HEK293 (cell line): ENCODE data around the gene STMN1.
A peak's percentile ranks its signal among the peaks of the same experiment; 100 is the strongest.

ENCODE experiments used
- CTCF ChIA-PET: fragments of 350-600 bp; formaldehyde crosslinking; extraction: SDS; loops from one replicate; lab custom pipeline; 2021; ENCODE audit warnings: antibody characterized with exemption; lab: Yijun Ruan, JAX
- POLR2A ChIA-PET: fragments of 300-600 bp; formaldehyde crosslinking; extraction: SDS; loops from one replicate; lab custom pipeline; 2020; ENCODE audit warnings: antibody characterized with exemption, inconsistent platforms; lab: Yijun Ruan, JAX
- H3K27ac ChIP-seq: fragments of 200-500 bp; sonication (Bioruptor generic); 2 replicates; pipeline ENCODE4 v1.5.1; 2014; ENCODE audit warnings: low read depth, low read length, control low read depth, inconsistent platforms; ENCODE audit errors: extremely low read depth
- H3K36me3 ChIP-seq, 2 experiments: fragments of 200-500 bp in 1 of 2; sonication (Bioruptor generic) in 1 of 2; 1 replicate in 1 of 2; 2 replicates in 1 of 2; pipeline ENCODE4 v1.5.1; 2014 to 2017; ENCODE audit warnings: inconsistent platforms in 2 of 2, low read length in 2 of 2; ENCODE audit not compliant: control insufficient read depth in 2 of 2, insufficient read depth in 1 of 2
- H3K4me1 ChIP-seq: fragments of 200-500 bp; sonication (Bioruptor generic); 2 replicates; pipeline ENCODE4 v1.5.1; 2014; ENCODE audit warnings: mild to moderate bottlenecking, low read length, inconsistent platforms; ENCODE audit not compliant: control insufficient read depth, insufficient read depth
- H3K4me3 ChIP-seq: 2 replicates; pipeline ENCODE4 v1.5.1; 2011; ENCODE audit warnings: low read depth, mild to moderate bottlenecking, control low read depth, low read length, moderate library complexity
- H3K9me3 ChIP-seq: fragments of 200-500 bp; sonication (Bioruptor generic); 2 replicates; pipeline ENCODE4 v1.5.1; 2014; ENCODE audit warnings: low read depth, low read length, inconsistent platforms; ENCODE audit not compliant: control insufficient read depth, insufficient read depth
- ZEB2 ChIP-seq: fragments of 450-650 bp; formaldehyde crosslinking; IDR thresholded peaks from 2 replicates; pipeline ENCODE4 v1.5.1; 2016; ENCODE audit warnings: missing biosample characterization, missing genetic modification characterization
- ZFHX2 ChIP-seq: fragments of 450-650 bp; formaldehyde crosslinking; conservative IDR thresholded peaks from 2 replicates; pipeline ENCODE4 v1.5.1; 2016; ENCODE audit warnings: missing biosample characterization, missing genetic modification characterization
- ZNF19 ChIP-seq: fragments of 450-650 bp; formaldehyde crosslinking; IDR thresholded peaks from 2 replicates; pipeline ENCODE4; 2016; ENCODE audit warnings: missing biosample characterization, missing genetic modification characterization, low read depth
- ZNF2 ChIP-seq: fragments of 450-650 bp; formaldehyde crosslinking; IDR thresholded peaks from 2 replicates; pipeline ENCODE4 v1.5.1; 2016; ENCODE audit warnings: missing biosample characterization, missing genetic modification characterization
- ZNF223 ChIP-seq: fragments of 450-650 bp; formaldehyde crosslinking; IDR thresholded peaks from 2 replicates; pipeline ENCODE4 v1.5.1; 2016; ENCODE audit warnings: missing biosample characterization, missing genetic modification characterization
- ZNF404 ChIP-seq: fragments of 450-650 bp; formaldehyde crosslinking; IDR thresholded peaks from 2 replicates; pipeline ENCODE4 v1.5.1; 2017; ENCODE audit warnings: missing biosample characterization, missing genetic modification characterization
- ZNF610 ChIP-seq: fragments of 450-650 bp; formaldehyde crosslinking; IDR thresholded peaks from 2 replicates; pipeline ENCODE4 v1.5.1; 2016; ENCODE audit warnings: missing biosample characterization, missing genetic modification characterization, borderline replicate concordance
- ZNF629 ChIP-seq: fragments of 450-650 bp; formaldehyde crosslinking; IDR thresholded peaks from 2 replicates; pipeline ENCODE4 v1.5.1; 2017; ENCODE audit warnings: missing biosample characterization, missing genetic modification characterization
- ZNF664 ChIP-seq: fragments of 450-650 bp; formaldehyde crosslinking; IDR thresholded peaks from 2 replicates; pipeline ENCODE4 v1.5.1; 2016; ENCODE audit warnings: missing biosample characterization, missing genetic modification characterization
- ZNF768 ChIP-seq: fragments of 450-650 bp; formaldehyde crosslinking; IDR thresholded peaks from 2 replicates; pipeline ENCODE4 v1.5.1; 2018; ENCODE audit warnings: missing biosample characterization, mild to moderate bottlenecking, missing genetic modification characterization
- ZNF785 ChIP-seq: fragments of 450-650 bp; formaldehyde crosslinking; IDR thresholded peaks from 2 replicates; pipeline ENCODE4 v1.5.1; 2016; ENCODE audit warnings: missing biosample characterization, missing genetic modification characterization
- TF ChIP-seq, protein P1 (sequence below): fragments of 450-650 bp; formaldehyde crosslinking; IDR thresholded peaks from 2 replicates; pipeline ENCODE4 v1.5.1; 2016; ENCODE audit warnings: missing biosample characterization, missing genetic modification characterization, borderline replicate concordance
- TF ChIP-seq, protein P2 (sequence below): fragments of 450-650 bp; formaldehyde crosslinking; IDR thresholded peaks from 2 replicates; pipeline ENCODE4 v1.5.1; 2016; ENCODE audit warnings: missing biosample characterization, missing genetic modification characterization
- TF ChIP-seq, protein P3 (sequence below): fragments of 450-650 bp; formaldehyde crosslinking; IDR thresholded peaks from 2 replicates; pipeline ENCODE4 v1.5.1; 2016; ENCODE audit warnings: missing biosample characterization, missing genetic modification characterization

STMN1 gene

DNA sequence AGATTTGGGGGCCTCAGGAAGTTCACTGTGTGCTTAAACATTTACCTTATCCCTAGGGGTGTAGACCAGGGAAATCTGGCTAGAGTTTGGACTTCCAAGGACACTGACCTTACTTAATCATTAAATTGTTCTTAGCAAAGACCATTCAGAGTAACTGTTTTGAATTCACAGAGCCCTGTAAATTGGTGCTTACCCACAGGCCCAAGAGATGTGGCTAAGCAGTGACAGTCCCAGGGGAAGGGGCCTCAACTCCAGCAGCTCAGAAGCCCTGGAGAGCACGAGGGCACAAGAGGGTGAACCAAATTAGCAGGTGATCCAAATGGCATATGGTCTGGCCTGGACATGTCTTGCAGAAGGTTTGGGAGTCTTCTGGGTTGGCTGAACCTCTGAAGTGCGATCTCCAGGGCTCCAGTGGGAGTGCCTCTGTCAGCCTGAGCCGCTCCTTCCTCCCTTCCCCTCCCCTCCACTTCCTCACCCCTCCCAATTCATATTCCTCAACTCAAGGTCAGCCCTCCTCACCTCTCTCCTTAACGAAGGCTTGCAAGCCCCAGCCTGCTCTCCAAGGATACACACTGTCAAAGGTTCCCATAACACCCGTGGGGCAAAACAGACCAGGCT, 35.0 kb downstream of the STMN1 start (continued):
- no peak for TF ChIP-seq ZNF223
- TF ChIP-seq ZNF785 (tag by site-specific recombination) = no peak
- TF ChIP-seq ZEB2 (tag by site-specific recombination) = no peak
- TF ChIP-seq, protein P1, sequence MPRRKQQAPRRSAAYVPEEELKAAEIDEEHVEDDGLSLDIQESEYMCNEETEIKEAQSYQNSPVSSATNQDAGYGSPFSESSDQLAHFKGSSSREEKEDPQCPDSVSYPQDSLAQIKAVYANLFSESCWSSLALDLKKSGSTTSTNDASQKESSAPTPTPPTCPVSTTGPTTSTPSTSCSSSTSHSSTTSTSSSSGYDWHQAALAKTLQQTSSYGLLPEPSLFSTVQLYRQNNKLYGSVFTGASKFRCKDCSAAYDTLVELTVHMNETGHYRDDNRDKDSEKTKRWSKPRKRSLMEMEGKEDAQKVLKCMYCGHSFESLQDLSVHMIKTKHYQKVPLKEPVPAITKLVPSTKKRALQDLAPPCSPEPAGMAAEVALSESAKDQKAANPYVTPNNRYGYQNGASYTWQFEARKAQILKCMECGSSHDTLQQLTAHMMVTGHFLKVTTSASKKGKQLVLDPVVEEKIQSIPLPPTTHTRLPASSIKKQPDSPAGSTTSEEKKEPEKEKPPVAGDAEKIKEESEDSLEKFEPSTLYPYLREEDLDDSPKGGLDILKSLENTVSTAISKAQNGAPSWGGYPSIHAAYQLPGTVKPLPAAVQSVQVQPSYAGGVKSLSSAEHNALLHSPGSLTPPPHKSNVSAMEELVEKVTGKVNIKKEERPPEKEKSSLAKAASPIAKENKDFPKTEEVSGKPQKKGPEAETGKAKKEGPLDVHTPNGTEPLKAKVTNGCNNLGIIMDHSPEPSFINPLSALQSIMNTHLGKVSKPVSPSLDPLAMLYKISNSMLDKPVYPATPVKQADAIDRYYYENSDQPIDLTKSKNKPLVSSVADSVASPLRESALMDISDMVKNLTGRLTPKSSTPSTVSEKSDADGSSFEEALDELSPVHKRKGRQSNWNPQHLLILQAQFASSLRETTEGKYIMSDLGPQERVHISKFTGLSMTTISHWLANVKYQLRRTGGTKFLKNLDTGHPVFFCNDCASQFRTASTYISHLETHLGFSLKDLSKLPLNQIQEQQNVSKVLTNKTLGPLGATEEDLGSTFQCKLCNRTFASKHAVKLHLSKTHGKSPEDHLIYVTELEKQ (tag by site-specific recombination) = no peak
- no peak for TF ChIP-seq ZNF768 (tag by site-specific recombination)

DNA sequence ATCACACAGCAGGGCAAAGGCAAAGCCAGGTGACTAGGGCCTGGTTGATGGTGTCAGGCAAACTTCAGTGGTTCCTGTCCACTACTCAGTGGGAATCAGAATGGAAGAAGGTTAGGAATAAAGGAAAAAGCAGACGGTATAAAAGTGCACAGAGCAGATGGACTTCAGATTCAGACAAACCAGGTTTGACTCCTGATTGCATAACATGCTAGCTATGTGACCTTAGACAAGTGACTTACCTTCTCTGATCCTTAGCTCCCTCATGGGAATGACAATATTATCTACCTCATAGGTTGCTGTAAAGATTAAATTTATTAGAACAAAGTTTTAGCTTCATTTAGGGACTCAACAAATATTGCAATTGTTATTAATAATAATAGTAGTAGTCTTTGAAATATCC, 35.6 kb downstream of the STMN1 start:
- no peak overlapping the region for H3K4me3 ChIP-seq
- TF ChIP-seq ZNF2 (no peak), ZNF768 (tag by site-specific recombination) (0 out of 2 replicates have a peak, but pooled peaks have one; percentile 37)
- ChIA-PET CTCF (interaction anchor here (0.7 kb wide), 1 partner anchor 546 kb away, joined by 5 read pairs; no protein-coding TSS in a partner anchor), POLR2A (no interaction called here)
- no peak overlapping the region for H3K27ac ChIP-seq
- H3K4me1 ChIP-seq = no peaks in the 10 kb centered on the region
- peaks cover 0 to 11% of the 10 kb centered on the region in 2 experiments; a peak in 1 of 3 replicates for H3K36me3 ChIP-seq
- no peaks in the 10 kb centered on the region for H3K9me3 ChIP-seq

DNA sequence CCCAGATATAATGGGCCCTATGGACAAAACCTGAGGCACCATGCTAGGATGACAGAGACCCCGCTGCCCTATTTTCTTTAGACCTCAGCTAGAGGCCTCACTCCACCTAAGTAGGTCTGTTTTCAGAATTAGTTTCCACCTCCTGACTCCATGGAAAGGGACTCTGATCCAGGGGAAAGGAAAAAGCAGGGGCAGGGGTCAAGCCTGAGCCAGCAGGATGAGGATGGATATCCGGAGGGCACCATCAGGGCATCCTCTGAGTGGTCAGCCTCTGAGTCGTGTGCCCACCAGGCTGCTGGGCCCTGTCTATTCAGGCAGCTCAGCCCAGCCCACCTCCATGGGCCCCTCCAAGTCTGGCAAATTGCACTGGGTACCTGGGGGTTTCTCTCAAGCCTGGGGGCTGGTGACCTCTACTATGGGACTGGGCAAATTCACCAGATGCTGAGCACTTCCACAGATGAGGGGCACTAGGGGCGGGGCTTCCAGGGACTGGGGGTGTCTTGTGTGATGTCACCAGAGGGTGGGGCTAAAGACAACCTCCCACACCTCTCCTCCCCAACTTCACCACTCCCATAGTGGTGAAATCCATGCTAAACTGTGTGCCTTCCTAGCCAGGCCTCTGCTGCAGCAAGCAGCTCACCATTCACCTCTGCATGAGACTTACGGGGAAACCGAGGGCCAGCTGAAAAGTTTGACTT, 36.2 kb downstream of the STMN1 start:
- TF ChIP-seq, protein P2, sequence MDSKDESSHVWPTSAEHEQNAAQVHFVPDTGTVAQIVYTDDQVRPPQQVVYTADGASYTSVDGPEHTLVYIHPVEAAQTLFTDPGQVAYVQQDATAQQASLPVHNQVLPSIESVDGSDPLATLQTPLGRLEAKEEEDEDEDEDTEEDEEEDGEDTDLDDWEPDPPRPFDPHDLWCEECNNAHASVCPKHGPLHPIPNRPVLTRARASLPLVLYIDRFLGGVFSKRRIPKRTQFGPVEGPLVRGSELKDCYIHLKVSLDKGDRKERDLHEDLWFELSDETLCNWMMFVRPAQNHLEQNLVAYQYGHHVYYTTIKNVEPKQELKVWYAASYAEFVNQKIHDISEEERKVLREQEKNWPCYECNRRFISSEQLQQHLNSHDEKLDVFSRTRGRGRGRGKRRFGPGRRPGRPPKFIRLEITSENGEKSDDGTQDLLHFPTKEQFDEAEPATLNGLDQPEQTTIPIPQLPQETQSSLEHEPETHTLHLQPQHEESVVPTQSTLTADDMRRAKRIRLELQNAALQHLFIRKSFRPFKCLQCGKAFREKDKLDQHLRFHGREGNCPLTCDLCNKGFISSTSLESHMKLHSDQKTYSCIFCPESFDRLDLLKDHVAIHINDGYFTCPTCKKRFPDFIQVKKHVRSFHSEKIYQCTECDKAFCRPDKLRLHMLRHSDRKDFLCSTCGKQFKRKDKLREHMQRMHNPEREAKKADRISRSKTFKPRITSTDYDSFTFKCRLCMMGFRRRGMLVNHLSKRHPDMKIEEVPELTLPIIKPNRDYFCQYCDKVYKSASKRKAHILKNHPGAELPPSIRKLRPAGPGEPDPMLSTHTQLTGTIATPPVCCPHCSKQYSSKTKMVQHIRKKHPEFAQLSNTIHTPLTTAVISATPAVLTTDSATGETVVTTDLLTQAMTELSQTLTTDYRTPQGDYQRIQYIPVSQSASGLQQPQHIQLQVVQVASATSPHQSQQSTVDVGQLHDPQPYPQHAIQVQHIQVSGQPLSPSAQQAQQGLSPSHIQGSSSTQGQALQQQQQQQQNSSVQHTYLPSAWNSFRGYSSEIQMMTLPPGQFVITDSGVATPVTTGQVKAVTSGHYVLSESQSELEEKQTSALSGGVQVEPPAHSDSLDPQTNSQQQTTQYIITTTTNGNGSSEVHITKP = peak; percentile 11; the same call in 1 of the 2 replicates
- TF ChIP-seq ZNF664 (no peak), ZNF629 (tag by site-specific recombination) (peak; percentile 79), ZNF19 (tag by site-specific recombination) (no peak), ZNF610 (tag by site-specific recombination) (no peak), ZNF404 (tag by site-specific recombination) (no peak), ZFHX2 (tag by site-specific recombination) (peak; percentile 31; the same call in 1 of the 2 replicates)
- TF ChIP-seq, protein P3, sequence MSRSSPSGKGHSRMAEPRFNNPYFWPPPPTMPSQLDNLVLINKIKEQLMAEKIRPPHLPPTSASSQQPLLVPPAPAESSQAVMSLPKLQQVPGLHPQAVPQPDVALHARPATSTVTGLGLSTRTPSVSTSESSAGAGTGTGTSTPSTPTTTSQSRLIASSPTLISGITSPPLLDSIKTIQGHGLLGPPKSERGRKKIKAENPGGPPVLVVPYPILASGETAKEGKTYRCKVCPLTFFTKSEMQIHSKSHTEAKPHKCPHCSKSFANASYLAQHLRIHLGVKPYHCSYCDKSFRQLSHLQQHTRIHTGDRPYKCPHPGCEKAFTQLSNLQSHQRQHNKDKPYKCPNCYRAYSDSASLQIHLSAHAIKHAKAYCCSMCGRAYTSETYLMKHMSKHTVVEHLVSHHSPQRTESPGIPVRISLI = no peak
- Histone ChIP-seq H3K27ac (no peak overlapping the region), H3K4me3 (no peak overlapping the region), H3K4me1 (no peaks in the 10 kb centered on the region), H3K36me3 (peaks cover 0 to 11% of the 10 kb centered on the region in 2 experiments; a peak in 1 of 3 replicates), H3K9me3 (no peaks in the 10 kb centered on the region)
- CTCF ChIA-PET = interaction anchor here (0.6 to 0.7 kb wide), 2 partner anchors 292 to 547 kb away, joined by 3 to 5 read pairs; no protein-coding TSS in a partner anchor
- POLR2A ChIA-PET = no interaction called here
